Measurements from ENCODE around the gene FKBP1B. TPM values are rescaled to one million over a fixed set of nuclear protein-coding genes. Genes with fewer than 3 reads are reported as not detected.
"Not testable (repeated sequence)": the region's sequence is repeated elsewhere in the genome, so short reads cannot be mapped to it uniquely, and the experiment has no call there.

Gene FKBP1B
- polyA plus RNA-seq, 3 donors from 2014 or later = 5.3 to 8.6 (median 7.8) TPM

GRCh38 chr2:24040511-24040910 lies 9.0 kb upstream of the FKBP1B start:
- H3K27ac Mint-ChIP-seq = no peak overlapping the region
- no peak overlapping the region for H3K4me3 Mint-ChIP-seq
- H3K4me1 Mint-ChIP-seq = peaks cover 7 to 19% of the 10 kb centered on the region in 2 donors
- H3K36me3 Mint-ChIP-seq = peaks cover 10 to 18% (median 11%) of the 10 kb centered on the region in 3 donors
- no peaks in the 10 kb centered on the region for H3K27me3 Mint-ChIP-seq (ENCODE audit: low read depth in 3 of 3)
- no peaks in the 10 kb centered on the region for H3K9me3 Mint-ChIP-seq
- DNase-seq = no peak

GRCh38 chr2:24043133-24043532 lies 6.4 kb upstream of the FKBP1B start:
- H3K27me3 Mint-ChIP-seq (ENCODE audit: low read depth in 3 of 3); DNase-seq; H3K9me3 Mint-ChIP-seq; H3K4me3 Mint-ChIP-seq; H3K36me3 Mint-ChIP-seq; H3K27ac Mint-ChIP-seq: not testable (repeated sequence)
- peaks cover 19 to 35% of the 10 kb centered on the region in 2 donors for H3K4me1 Mint-ChIP-seq

GRCh38 chr2:24045511-24046508 lies 3.7 kb upstream of the FKBP1B start:
- Mint-ChIP-seq H3K4me3 (peak overlapping the region; percentile 25 to 93 (median 91)), H3K36me3 (no peaks in the 10 kb centered on the region)

DNA sequence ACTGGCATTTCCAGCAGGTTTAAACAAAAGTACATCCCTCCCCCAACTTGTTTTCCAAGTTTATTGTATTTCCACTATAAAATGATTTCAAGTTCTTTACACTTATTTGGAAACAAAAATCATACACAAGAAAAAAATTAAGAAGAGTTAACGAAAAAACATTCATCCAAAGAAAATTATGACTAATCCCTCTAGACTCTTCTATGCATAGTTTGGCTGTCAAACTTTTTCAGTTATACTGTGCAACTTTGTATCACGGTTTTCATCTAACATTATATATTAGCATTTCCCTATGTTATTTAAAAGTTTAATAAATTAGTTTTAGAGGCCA lies 3.0 kb upstream of the FKBP1B start:
- Mint-ChIP-seq H3K4me3 (peak overlapping the region; percentile 91 to 93 (median 93)), H3K4me1 (peaks cover 25 to 45% of the 10 kb centered on the region in 2 donors), H3K27ac (peak overlapping the region in 3 of 6 donors; percentile 78 to 92 (median 89)), H3K9me3 (no peaks in the 10 kb centered on the region), H3K36me3 (no peaks in the 10 kb centered on the region), H3K27me3 (ENCODE audit: low read depth in 3 of 3) (peaks cover 5 to 9% (median 5%) of the 10 kb centered on the region in 3 donors)
- no peak for DNase-seq

More at GRCh38 chr2:24045511-24046508, 3.7 kb upstream of the FKBP1B start:
- H3K4me1 Mint-ChIP-seq = peaks cover 25 to 45% of the 10 kb centered on the region in 2 donors
- peaks cover 5 to 9% (median 5%) of the 10 kb centered on the region in 3 donors for H3K27me3 Mint-ChIP-seq (ENCODE audit: low read depth in 3 of 3)
- peak overlapping the region in 1 of 6 donors; percentile 8 for H3K27ac Mint-ChIP-seq
- no peak for DNase-seq
- no peaks in the 10 kb centered on the region for H3K9me3 Mint-ChIP-seq

DNA sequence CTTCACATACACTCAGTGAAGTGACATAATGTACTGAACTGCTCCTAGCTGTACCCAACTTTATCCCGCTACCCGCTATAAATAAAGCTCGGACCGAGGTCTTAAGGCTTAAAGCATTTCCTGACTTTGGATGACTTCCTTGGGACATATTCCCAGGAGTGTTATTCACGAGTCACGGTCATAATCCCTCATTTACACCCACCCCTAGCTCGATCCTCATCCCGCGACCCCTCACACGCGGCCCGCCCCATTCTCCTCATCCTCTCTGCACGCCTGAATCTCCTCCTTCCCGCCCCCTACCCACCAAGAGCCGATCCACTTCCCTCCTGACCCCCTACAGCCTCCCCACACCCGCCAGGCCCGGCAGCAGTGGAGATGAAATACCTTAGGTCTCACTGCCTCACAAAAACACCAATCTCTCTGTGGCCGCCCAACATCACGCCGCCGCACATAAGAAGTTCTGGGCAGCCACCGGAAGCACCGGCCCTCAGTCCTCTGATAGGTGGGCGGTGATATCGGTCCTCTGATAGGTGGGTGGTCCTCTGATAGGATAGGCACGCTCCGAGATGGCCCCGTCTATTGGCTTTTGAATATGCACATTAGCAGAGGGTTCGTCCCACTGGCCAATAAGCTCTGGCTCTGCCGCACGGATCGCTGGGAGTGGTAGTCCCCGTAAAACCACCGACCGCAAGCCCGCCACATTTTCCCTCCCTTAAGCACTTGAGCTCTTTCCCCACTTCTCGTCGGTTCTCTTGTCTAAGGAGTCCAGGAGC lies 2.4 kb upstream of the FKBP1B start, which contains the start of gene WDCP:
Gene WDCP, minus strand, starts transcription at position 462 of the 773 bp plus-strand sequence. CDS start 7,897 bp downstream, outside the sequence.
- Mint-ChIP-seq H3K4me3 (peak within 1 kb of the TSS; percentile 91 to 93 (median 93)), H3K27me3 (ENCODE audit: low read depth in 3 of 3) (peaks cover 5 to 9% (median 5%) of the 10 kb centered on the region in 3 donors), H3K9me3 (no peaks in the 10 kb centered on the region), H3K4me1 (peaks cover 25 to 45% of the 10 kb centered on the region in 2 donors), H3K27ac (peak within 1 kb of the TSS; percentile 78 to 92 (median 89)), H3K36me3 (no peaks in the 10 kb centered on the region)
- DNase-seq = peak; percentile 93 to 95 (median 94)

- Mint-ChIP-seq H3K4me1 (peaks cover 25 to 45% of the 10 kb centered on the region in 2 donors), H3K4me3 (peak overlapping the region; percentile 91 to 93 (median 93)), H3K36me3 (no peaks in the 10 kb centered on the region), H3K9me3 (no peaks in the 10 kb centered on the region), H3K27me3 (ENCODE audit: low read depth in 3 of 3) (peaks cover 5 to 9% (median 5%) of the 10 kb centered on the region in 3 donors), H3K27ac (peak overlapping the region in 5 of 6 donors; percentile 78 to 92 (median 89))
- DNase-seq = no peak
These were observed 1.9 kb upstream of the FKBP1B start for GRCh38 chr2:24047703-24048033.

- no peak for DNase-seq
- peaks cover 5 to 9% (median 6%) of the 10 kb centered on the region in 3 donors for H3K27me3 Mint-ChIP-seq (ENCODE audit: low read depth in 3 of 3)
- H3K36me3 Mint-ChIP-seq = no peaks in the 10 kb centered on the region
- H3K4me1 Mint-ChIP-seq = peaks cover 25 to 38% of the 10 kb centered on the region in 2 donors
- H3K27ac Mint-ChIP-seq = peak overlapping the region in 3 of 6 donors; percentile 31 to 74 (median 68)
- peak overlapping the region in 3 of 5 donors; percentile 54 to 94 (median 85) for H3K4me3 Mint-ChIP-seq
- H3K9me3 Mint-ChIP-seq = no peaks in the 10 kb centered on the region
These were observed 614 bp upstream of the FKBP1B start for GRCh38 chr2:24048769-24049484.

DNA sequence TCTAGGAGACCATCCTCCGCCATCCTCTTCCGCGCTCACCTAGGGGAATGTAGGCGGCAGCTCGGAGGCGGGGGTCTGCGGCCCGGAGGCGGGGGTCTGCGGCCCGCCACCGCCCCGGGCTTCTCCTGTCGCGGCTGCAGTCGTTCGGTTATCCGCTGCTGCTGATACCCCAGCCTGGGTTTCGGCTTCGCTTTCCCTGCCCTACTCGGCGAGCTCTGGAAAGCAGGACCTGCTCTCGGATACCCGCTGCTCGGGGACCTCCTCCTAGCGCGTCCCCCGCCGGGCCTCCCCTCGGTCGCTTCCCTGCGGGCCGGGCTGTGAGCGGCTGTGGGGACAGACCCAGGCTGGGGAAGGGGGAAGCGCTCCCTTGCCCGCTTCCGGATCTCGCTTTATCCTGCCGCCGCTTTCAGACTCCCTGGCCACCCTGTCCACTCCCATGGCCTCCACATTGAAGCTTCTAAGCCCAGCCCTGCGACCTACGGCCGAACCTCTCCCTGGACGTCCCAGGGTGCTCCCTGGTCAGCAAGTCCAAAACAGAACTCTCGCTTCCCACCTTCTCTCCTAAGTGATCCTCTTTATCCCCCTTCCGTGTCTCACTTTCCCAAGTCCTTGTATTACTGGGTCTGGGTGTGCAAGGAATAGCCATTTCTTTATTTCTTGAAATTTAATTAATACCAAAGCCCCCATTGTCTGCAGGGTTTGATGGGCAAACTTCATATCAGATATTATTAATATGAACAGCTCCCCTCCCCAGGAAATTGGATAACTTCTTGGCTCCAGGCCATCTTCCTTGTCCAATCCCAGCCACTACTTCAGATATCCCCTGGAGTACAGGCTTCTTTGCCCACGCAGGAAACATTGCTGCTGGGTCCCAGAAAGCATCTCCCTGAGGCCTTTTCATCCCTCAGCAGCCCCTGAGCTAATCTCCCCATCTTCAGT lies 769 bp downstream of the FKBP1B start:
- H3K27ac Mint-ChIP-seq = no peak overlapping the region
- peaks cover 5 to 9% (median 6%) of the 10 kb centered on the region in 3 donors for H3K27me3 Mint-ChIP-seq (ENCODE audit: low read depth in 3 of 3)
- H3K4me1 Mint-ChIP-seq = peaks cover 22 to 32% of the 10 kb centered on the region in 2 donors
- H3K9me3 Mint-ChIP-seq = no peaks in the 10 kb centered on the region
- H3K36me3 Mint-ChIP-seq = no peaks in the 10 kb centered on the region
- DNase-seq = peak in 2 of 3 donors; percentile 5 to 7
- peak overlapping the region in 1 of 5 donors; percentile 65 for H3K4me3 Mint-ChIP-seq

GRCh38 chr2:24051833-24052232 lies 2.3 kb downstream of the FKBP1B start:
- DNase-seq = no peak
- peaks cover 15 to 21% of the 10 kb centered on the region in 2 donors for H3K4me1 Mint-ChIP-seq
- no peak overlapping the region for H3K4me3 Mint-ChIP-seq
- no peaks in the 10 kb centered on the region for H3K36me3 Mint-ChIP-seq
- peaks cover 5 to 9% (median 6%) of the 10 kb centered on the region in 3 donors for H3K27me3 Mint-ChIP-seq (ENCODE audit: low read depth in 3 of 3)
- H3K9me3 Mint-ChIP-seq = no peaks in the 10 kb centered on the region
- H3K27ac Mint-ChIP-seq = no peak overlapping the region

DNA sequence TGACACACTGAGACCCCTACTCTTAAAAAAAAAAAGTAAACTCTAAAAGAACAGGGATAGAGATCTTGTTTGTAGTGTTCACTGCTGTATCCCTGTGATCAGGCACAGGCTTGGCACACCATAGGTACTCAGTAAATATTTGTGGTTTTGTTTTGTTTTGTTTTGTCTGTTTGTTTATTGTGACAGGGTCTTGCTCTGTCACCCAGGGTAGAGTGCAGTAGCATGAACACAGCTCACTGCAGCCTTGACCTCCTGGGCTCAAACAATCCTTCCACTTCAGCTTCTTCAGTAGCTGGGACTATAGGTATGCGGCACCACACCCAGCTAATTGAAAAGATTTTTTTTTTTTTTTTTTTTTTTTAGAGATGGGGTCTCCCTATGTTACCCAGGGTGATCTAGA lies 3.4 kb downstream of the FKBP1B start:
- peaks cover 0 to 3% (median 1%) of the 10 kb centered on the region in 3 donors for H3K27me3 Mint-ChIP-seq (ENCODE audit: low read depth in 3 of 3)
- no peak for DNase-seq
- no peak overlapping the region for H3K4me3 Mint-ChIP-seq
- peaks cover 6 to 10% of the 10 kb centered on the region in 2 donors for H3K4me1 Mint-ChIP-seq
- no peak overlapping the region for H3K27ac Mint-ChIP-seq
- no peaks in the 10 kb centered on the region for H3K36me3 Mint-ChIP-seq
- no peaks in the 10 kb centered on the region for H3K9me3 Mint-ChIP-seq

DNA sequence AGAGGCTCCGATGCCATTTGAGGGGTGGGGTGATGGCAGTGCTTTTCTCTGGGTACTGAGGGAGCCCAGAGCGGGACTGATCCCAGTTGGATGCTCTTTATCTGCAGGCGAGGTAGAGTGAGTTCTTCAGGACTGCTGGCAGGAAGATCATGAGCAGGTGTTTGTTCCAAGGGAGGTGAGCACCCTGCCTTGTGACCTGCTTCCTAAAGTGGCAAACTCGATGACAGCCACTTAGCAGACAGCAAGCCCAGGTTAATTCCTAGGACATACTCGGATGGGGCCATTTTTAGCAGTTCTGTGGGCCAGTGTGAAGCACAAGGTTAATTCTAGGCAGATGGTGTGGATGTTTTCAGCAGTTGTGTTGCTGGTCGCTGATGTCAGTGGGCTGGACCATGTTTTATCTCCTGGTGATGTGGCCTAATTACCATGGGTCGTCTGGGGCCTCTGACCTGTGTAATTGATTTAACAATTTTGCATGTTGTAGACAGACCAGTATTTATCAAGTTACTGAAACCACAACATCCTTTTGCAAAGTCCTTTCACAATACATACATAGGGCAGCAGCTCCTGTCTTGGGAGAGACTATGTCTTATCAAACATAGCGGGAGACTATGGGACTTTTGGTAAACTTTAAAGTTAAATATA lies 4.9 kb downstream of the FKBP1B start:
- H3K36me3 Mint-ChIP-seq = no peaks in the 10 kb centered on the region
- H3K9me3 Mint-ChIP-seq = no peaks in the 10 kb centered on the region
- H3K4me3 Mint-ChIP-seq = no peak overlapping the region
- no peak for DNase-seq
- peaks cover 0 to 1% of the 10 kb centered on the region in 2 donors for H3K4me1 Mint-ChIP-seq
- peaks cover 0 to 1% (median 0%) of the 10 kb centered on the region in 3 donors for H3K27me3 Mint-ChIP-seq (ENCODE audit: low read depth in 3 of 3)
- no peak overlapping the region for H3K27ac Mint-ChIP-seq

DNA sequence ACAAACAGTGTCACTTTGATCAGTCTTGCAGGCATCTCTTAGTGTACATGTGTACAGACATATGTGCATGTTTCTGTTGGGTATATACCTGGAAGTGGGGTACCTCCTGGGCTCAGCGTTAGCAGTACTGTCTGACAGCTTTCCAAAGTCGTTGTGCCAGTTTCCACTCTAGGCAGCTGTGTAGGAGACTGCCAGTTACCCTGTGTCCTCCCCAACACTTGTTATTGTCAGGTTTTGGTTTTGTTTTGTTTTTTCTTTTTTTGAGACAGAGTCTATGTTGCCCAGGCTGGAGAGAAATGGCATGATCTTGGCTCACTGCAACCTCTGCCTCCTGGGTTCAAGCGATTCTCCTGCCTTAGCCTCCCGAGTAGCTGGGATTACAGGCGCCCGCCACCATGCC lies 6.2 kb downstream of the FKBP1B start:
- Mint-ChIP-seq H3K4me1 (no peaks in the 10 kb centered on the region), H3K27ac (no peak overlapping the region), H3K27me3 (ENCODE audit: low read depth in 3 of 3) (peaks cover 0 to 1% (median 0%) of the 10 kb centered on the region in 3 donors), H3K36me3 (no peaks in the 10 kb centered on the region), H3K9me3 (no peaks in the 10 kb centered on the region), H3K4me3 (no peak overlapping the region)
- no peak for DNase-seq
